A549 (cell line): ENCODE results near the gene WDFY2. TPM values are rescaled to one million over a fixed set of nuclear protein-coding genes. Genes with fewer than 3 reads are reported as not detected.

Source experiments
- ATAC-seq, 2 experiments: fragments of 200-7000 bp in 1 of 2; fragments of >200 bp in 1 of 2; cut with Nextera tagmentation in 1 of 2; cut with Tn5 transposase in 1 of 2; 3 replicates each; pipeline versions ENCODE4 v1.8.0 to v1.9.1; 2018 to 2020; ENCODE audit warnings: mild to moderate bottlenecking in 1 of 2, moderate library complexity in 1 of 2
- CTCF ChIA-PET: fragments of 300-600 bp; sonication (Branson Sonifier 250); formaldehyde crosslinking; extraction: SDS; loops from one replicate; lab custom pipeline; 2021; ENCODE audit warnings: antibody characterized with exemption, inconsistent platforms; lab: Yijun Ruan, JAX
- POLR2A ChIA-PET: fragments of 350-600 bp; formaldehyde crosslinking; extraction: SDS; loops from one replicate; lab custom pipeline; 2021; ENCODE audit warnings: antibody characterized with exemption, inconsistent platforms; lab: Yijun Ruan, JAX
- DNase-seq, 2 experiments: peaks; one replicate each; pipeline versions ENCODE4 v3.0.0 to v3.0.0-alpha.2; 2011 to 2016; ENCODE audit warnings: low read depth in 1 of 2, low spot score in 1 of 2
- FAIRE-seq: peaks from 2 replicates; lab custom pipeline; 2011; peaks lifted over from hg19 to GRCh38; lab: Jason Lieb, UNC
- H3K27ac ChIP-seq, 2 experiments: fragments of >200 bp; sonication (Bioruptor Twin); formaldehyde crosslinking; 3 replicates each; pipeline ENCODE4 v1.5.1; 2016 to 2017
- H3K4me1 ChIP-seq: fragments of >200 bp; sonication (Bioruptor Twin); formaldehyde crosslinking; 3 replicates; pipeline ENCODE4 v1.6.1; 2016
- H3K4me2 ChIP-seq: fragments of >200 bp; sonication (Bioruptor Twin); formaldehyde crosslinking; 3 replicates; pipeline ENCODE4 v1.6.1; 2016
- H3K4me3 ChIP-seq: fragments of >200 bp; sonication (Bioruptor Twin); formaldehyde crosslinking; 3 replicates; pipeline ENCODE4 v1.5.1; 2016
- H3K9me3 ChIP-seq: fragments of >200 bp; sonication (Bioruptor Twin); formaldehyde crosslinking; 3 replicates; pipeline ENCODE4 v1.6.1; 2016
- CBX2 ChIP-seq: fragments of 200-600 bp; sonication (generic); IDR thresholded peaks from 2 replicates; pipeline ENCODE4 v1.6.1; 2016; ENCODE audit warnings: low read depth, mild to moderate bottlenecking, borderline replicate concordance
- CBX8 ChIP-seq: fragments of 200-600 bp; sonication (generic); IDR thresholded peaks from 2 replicates; pipeline ENCODE4 v1.6.1; 2016
- CEBPB ChIP-seq, 2 experiments: fragments of >200 bp in 1 of 2; sonication (Bioruptor Twin) in 1 of 2; formaldehyde crosslinking in 1 of 2; IDR thresholded peaks; 2 replicates each; pipeline ENCODE4 v1.6.1; 2012 to 2016
- FOSB ChIP-seq: fragments of 250-450 bp; sonication (Bioruptor Pico); IDR thresholded peaks from 2 replicates; pipeline ENCODE4 v1.5.0; 2020; ENCODE audit warnings: mild to moderate bottlenecking, moderate library complexity
- HEYL ChIP-seq: fragments of 250-450 bp; sonication (Bioruptor Pico); IDR thresholded peaks from 2 replicates; pipeline ENCODE4 v1.8.0; 2021; ENCODE audit warnings: mild to moderate bottlenecking, moderate library complexity
- HOXB5 ChIP-seq: fragments of 250-450 bp; sonication (Bioruptor Pico); IDR thresholded peaks from 2 replicates; pipeline ENCODE4 v1.5.0; 2020; ENCODE audit warnings: mild to moderate bottlenecking, moderate library complexity
- MAFK ChIP-seq: fragments of 450-650 bp; IDR thresholded peaks from 2 replicates; pipeline ENCODE4 v1.6.1; 2014; ENCODE audit not compliant: partially characterized antibody
- MAZ ChIP-seq: fragments of 150-350 bp; IDR thresholded peaks from 2 replicates; pipeline ENCODE4 v1.6.1; 2014; ENCODE audit warnings: antibody characterized with exemption, low read depth, low read length, borderline replicate concordance
- MYC ChIP-seq: IDR thresholded peaks from 2 replicates; pipeline ENCODE4 v1.6.1; 2012; ENCODE audit warnings: mild to moderate bottlenecking, inconsistent platforms, low read length, improper control_type of control experiment, borderline replicate concordance
- NFE2L2 ChIP-seq: fragments of 150-350 bp; conservative IDR thresholded peaks from 2 replicates; pipeline ENCODE4 v1.6.1; 2014; ENCODE audit warnings: low read length
- NPAS2 ChIP-seq: fragments of 250-450 bp; sonication (Bioruptor Pico); IDR thresholded peaks from 2 replicates; pipeline ENCODE4 v1.8.0; 2022; ENCODE audit warnings: mild to moderate bottlenecking, moderate library complexity, borderline replicate concordance
- PHF8 ChIP-seq: fragments of 200-600 bp; sonication (generic); IDR thresholded peaks from 2 replicates; pipeline ENCODE4 v1.6.1; 2016; ENCODE audit warnings: low read depth, mild to moderate bottlenecking, antibody characterized with exemption, moderate library complexity, borderline replicate concordance
- POLR2A ChIP-seq: IDR thresholded peaks from 2 replicates; pipeline ENCODE4 v1.6.1; 2012; ENCODE audit warnings: mild to moderate bottlenecking, low read length
- RAD21 ChIP-seq, 2 experiments: fragments of >200 bp in 1 of 2; sonication (Bioruptor Twin) in 1 of 2; formaldehyde crosslinking in 1 of 2; IDR thresholded peaks in 1 of 2; conservative IDR thresholded peaks in 1 of 2; 2 replicates in 1 of 2; 3 replicates in 1 of 2; pipeline ENCODE4 v1.6.1; 2012 to 2018; ENCODE audit warnings: inconsistent platforms in 1 of 2
- RARB ChIP-seq: fragments of 250-450 bp; sonication (Bioruptor Pico); IDR thresholded peaks from 2 replicates; pipeline ENCODE4 v1.8.0; 2021; ENCODE audit warnings: mild to moderate bottlenecking, moderate library complexity
- RCOR1 ChIP-seq: fragments of 150-350 bp; IDR thresholded peaks from 2 replicates; pipeline ENCODE4 v1.6.1; 2014; ENCODE audit warnings: antibody characterized with exemption, low read length, low read depth
- RFX5 ChIP-seq: fragments of 450-650 bp; IDR thresholded peaks from 2 replicates; pipeline ENCODE4 v1.7.1; 2014; ENCODE audit warnings: antibody characterized with exemption, mild to moderate bottlenecking, moderate library complexity
- RNF2 ChIP-seq: fragments of 200-600 bp; sonication (generic); IDR thresholded peaks from 2 replicates; pipeline ENCODE4 v1.6.1; 2016; ENCODE audit warnings: low read depth, mild to moderate bottlenecking, antibody characterized with exemption, moderate library complexity, borderline replicate concordance
- SMC3 ChIP-seq: fragments of >200 bp; sonication (Bioruptor Twin); formaldehyde crosslinking; IDR thresholded peaks from 3 replicates; pipeline ENCODE4 v1.6.1; 2018; ENCODE audit warnings: inconsistent platforms
- TFCP2L1 ChIP-seq: fragments of 250-450 bp; sonication (Bioruptor Pico); IDR thresholded peaks from 2 replicates; pipeline ENCODE4 v1.5.0; 2021; ENCODE audit warnings: mild to moderate bottlenecking
- ZFP36 ChIP-seq: fragments of 450-650 bp; IDR thresholded peaks from 2 replicates; pipeline ENCODE4 v1.6.1; 2014; ENCODE audit warnings: borderline replicate concordance; ENCODE audit not compliant: partially characterized antibody
- ZNF302 ChIP-seq: fragments of 250-450 bp; sonication (Bioruptor Pico); IDR thresholded peaks from 2 replicates; pipeline ENCODE4 v1.9.0; 2021; ENCODE audit warnings: inconsistent platforms, mild to moderate bottlenecking, moderate library complexity
- ZSCAN20 ChIP-seq: fragments of 250-450 bp; sonication (Bioruptor Pico); IDR thresholded peaks from 2 replicates; pipeline ENCODE4 v1.8.0; 2022; ENCODE audit warnings: mild to moderate bottlenecking, moderate library complexity
- WGBS: methylation state at CpG from one replicate; pipeline ENCODE4 v1.1.6; 2017; ENCODE audit errors: missing lambda C conversion rate; 5-methylcytosine and 5-hydroxymethylcytosine counted together
- polyA plus RNA-seq, 4 experiments: library from polyadenylated mRNA; depleted of rRNA in 3 of 4; stranded (reverse); fragments of >200 nt; fragmentation: RNase III in 1 of 4; extraction: RNeasy Plus Mini Kit Qiagen cat#74134 plus additional on column Dnase treatment in 1 of 4; gene quantifications; 2 replicates in 3 of 4; 3 replicates in 1 of 4; pipeline ENCODE4 v1.2.3, GENCODE V29; 2011 to 2017
- TF ChIP-seq, protein P1 (sequence below): fragments of 250-450 bp; sonication (Bioruptor Pico); IDR thresholded peaks from 2 replicates; pipeline ENCODE4 v1.5.0; 2020; ENCODE audit warnings: low read depth, mild to moderate bottlenecking, moderate library complexity
- TF ChIP-seq, protein P2 (sequence below): IDR thresholded peaks from 2 replicates; pipeline ENCODE4 v1.6.1; 2012; ENCODE audit warnings: low read depth, borderline replicate concordance
- TF ChIP-seq, protein P3 (sequence below): fragments of 200-600 bp; sonication (generic); IDR thresholded peaks from 2 replicates; pipeline ENCODE4 v1.6.1; 2016; ENCODE audit warnings: antibody characterized with exemption, mild to moderate bottlenecking, moderate library complexity
- TF ChIP-seq, protein P4 (sequence below): fragments of >200 bp; sonication (Bioruptor Twin); formaldehyde crosslinking; IDR thresholded peaks from 2 replicates; pipeline ENCODE4 v1.6.1; 2016
- TF ChIP-seq, protein P5 (sequence below): fragments of >200 bp; sonication (Bioruptor Twin); formaldehyde crosslinking; IDR thresholded peaks from 3 replicates; pipeline ENCODE4 v1.5.1; 2016

Gene WDFY2
- polyA plus RNA-seq, 2 of the 4 experiments (the other 2 are of a cell fraction): 5.2 to 8.5 TPM

DNA sequence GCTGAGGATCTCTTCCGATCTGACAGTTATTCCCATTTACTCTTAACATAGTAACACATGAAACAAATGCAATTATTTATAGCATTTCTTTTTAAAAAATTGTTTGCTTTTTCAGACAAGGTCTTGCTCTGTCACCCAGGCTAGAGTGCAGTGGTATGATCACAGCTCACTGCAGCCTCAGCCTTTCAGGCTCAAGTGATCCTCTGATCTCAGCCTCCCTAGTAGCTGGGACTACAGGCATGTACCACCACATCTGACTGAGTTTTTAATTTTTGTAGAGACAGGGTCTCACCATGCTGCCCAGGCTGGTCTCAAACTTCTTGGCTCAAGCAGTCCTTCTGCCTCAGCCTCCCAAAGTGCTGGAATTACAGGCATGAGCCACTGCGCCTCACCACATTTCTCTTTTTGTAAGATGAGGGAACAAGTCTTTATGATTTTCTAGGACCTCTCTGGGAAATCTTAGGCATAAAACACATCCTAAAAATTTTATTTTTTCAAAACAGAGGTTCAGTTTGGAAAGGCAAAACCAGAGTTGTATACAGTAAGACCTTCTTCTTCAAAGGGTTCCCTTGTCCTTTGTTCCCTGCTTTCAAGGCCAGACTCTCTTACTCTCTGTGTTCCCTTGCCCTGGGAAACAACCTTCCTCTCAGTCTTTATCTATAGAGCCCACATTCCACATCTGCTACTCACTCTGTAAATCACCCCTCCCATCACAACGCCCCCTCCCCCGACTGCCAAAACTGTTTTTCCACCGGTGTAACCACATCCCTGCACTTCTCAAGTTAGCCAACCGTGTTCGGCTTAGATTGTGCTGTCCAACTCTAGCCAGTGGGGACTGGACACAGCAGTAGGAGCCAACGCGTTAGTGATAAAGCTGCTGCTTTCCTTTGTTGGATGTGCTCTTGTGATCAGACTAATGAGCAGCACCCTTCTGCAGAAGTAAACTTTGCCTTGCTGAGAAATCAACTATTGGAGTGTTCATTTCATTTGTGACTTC lies 163.5 kb downstream of the WDFY2 start:
- Histone ChIP-seq H3K4me3 (no peak overlapping the region), H3K9me3 (peaks cover 9% of the 10 kb centered on the region), H3K4me1 (no peaks in the 10 kb centered on the region), H3K4me2 (no peak overlapping the region), H3K27ac (no peak overlapping the region)
- no peak for DNase-seq
- no peak for TF ChIP-seq ZNF302 (CRISPR knock-in tag)
- no peak for TF ChIP-seq TFCP2L1 (CRISPR knock-in tag)
- TF ChIP-seq RARB: no peak
- no peak for TF ChIP-seq MAZ
- no peak for TF ChIP-seq RFX5
- no peak for TF ChIP-seq RAD21 (conservative IDR thresholded peaks at IDR 0.05 in 1 of 2, IDR thresholded peaks at IDR 0.05 in 1 of 2)
- TF ChIP-seq, protein P1, sequence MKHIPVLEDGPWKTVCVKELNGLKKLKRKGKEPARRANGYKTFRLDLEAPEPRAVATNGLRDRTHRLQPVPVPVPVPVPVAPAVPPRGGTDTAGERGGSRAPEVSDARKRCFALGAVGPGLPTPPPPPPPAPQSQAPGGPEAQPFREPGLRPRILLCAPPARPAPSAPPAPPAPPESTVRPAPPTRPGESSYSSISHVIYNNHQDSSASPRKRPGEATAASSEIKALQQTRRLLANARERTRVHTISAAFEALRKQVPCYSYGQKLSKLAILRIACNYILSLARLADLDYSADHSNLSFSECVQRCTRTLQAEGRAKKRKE (CRISPR knock-in tag): no peak
- no peak for TF ChIP-seq ZSCAN20 (CRISPR knock-in tag)
- no peak for TF ChIP-seq NFE2L2
- no peak for TF ChIP-seq HOXB5 (CRISPR knock-in tag)
- no peak for TF ChIP-seq CBX8
- TF ChIP-seq, protein P2, sequence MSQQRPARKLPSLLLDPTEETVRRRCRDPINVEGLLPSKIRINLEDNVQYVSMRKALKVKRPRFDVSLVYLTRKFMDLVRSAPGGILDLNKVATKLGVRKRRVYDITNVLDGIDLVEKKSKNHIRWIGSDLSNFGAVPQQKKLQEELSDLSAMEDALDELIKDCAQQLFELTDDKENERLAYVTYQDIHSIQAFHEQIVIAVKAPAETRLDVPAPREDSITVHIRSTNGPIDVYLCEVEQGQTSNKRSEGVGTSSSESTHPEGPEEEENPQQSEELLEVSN: no peak
- no peak for TF ChIP-seq HEYL (CRISPR knock-in tag)
- TF ChIP-seq, protein P3, sequence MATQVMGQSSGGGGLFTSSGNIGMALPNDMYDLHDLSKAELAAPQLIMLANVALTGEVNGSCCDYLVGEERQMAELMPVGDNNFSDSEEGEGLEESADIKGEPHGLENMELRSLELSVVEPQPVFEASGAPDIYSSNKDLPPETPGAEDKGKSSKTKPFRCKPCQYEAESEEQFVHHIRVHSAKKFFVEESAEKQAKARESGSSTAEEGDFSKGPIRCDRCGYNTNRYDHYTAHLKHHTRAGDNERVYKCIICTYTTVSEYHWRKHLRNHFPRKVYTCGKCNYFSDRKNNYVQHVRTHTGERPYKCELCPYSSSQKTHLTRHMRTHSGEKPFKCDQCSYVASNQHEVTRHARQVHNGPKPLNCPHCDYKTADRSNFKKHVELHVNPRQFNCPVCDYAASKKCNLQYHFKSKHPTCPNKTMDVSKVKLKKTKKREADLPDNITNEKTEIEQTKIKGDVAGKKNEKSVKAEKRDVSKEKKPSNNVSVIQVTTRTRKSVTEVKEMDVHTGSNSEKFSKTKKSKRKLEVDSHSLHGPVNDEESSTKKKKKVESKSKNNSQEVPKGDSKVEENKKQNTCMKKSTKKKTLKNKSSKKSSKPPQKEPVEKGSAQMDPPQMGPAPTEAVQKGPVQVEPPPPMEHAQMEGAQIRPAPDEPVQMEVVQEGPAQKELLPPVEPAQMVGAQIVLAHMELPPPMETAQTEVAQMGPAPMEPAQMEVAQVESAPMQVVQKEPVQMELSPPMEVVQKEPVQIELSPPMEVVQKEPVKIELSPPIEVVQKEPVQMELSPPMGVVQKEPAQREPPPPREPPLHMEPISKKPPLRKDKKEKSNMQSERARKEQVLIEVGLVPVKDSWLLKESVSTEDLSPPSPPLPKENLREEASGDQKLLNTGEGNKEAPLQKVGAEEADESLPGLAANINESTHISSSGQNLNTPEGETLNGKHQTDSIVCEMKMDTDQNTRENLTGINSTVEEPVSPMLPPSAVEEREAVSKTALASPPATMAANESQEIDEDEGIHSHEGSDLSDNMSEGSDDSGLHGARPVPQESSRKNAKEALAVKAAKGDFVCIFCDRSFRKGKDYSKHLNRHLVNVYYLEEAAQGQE: no peak
- TF ChIP-seq CEBPB (IDR thresholded peaks at IDR 0.05): no peak
- TF ChIP-seq NPAS2 (CRISPR knock-in tag): no peak
- TF ChIP-seq, protein P4, sequence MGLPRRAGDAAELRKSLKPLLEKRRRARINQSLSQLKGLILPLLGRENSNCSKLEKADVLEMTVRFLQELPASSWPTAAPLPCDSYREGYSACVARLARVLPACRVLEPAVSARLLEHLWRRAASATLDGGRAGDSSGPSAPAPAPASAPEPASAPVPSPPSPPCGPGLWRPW: no peak
- TF ChIP-seq RCOR1: no peak
- no peak for TF ChIP-seq MYC
- ATAC-seq: no peak
- ChIA-PET CTCF (interaction anchor here (1.1 to 2.2 kb wide), 3 partner anchors 13 to 50 kb away, joined by 3 to 4 read pairs (median 4); no protein-coding TSS in a partner anchor), POLR2A (no interaction called here)
- WGBS: 94% methylated on average over 9 of the region's 9 CpGs
- FAIRE-seq: no peak

DNA sequence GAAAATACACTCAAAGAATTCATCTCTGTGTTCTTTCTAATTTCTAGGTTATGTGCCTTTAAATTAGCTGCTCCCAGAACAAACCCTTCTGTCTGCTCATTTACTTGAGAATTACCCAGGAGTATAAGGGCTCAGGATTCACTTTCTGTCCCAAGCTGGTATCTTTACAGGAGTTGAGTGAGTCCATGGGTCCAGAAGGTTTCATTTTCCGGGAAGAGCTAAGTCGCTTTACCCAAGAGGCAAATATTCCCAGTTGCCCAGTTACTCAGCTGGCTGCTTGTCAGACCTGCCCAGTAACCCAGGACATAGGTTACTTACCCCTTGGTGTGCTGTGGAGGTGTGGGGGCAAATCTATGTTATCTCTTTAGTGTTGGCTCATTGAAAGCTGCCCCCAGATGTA lies 172.4 kb downstream of the WDFY2 start:
- H3K4me3 ChIP-seq: no peak overlapping the region
- ChIA-PET POLR2A (interaction anchor here (1.1 kb wide), 1 partner anchor 304 kb away, joined by 5 read pairs; the partner anchor contains the start of gene INTS6), CTCF (interaction anchor here (2.5 kb wide), 1 partner anchor 25 kb away, joined by 7 read pairs; no protein-coding TSS in a partner anchor)
- H3K27ac ChIP-seq: no peak overlapping the region
- 80% methylated on average over 1 of the region's 2 CpGs for WGBS
- H3K9me3 ChIP-seq: no peaks in the 10 kb centered on the region
- no peak overlapping the region for H3K4me2 ChIP-seq
- no peaks in the 10 kb centered on the region for H3K4me1 ChIP-seq
- FAIRE-seq (no peak), DNase-seq (no peak), ATAC-seq (no peak)
- TF ChIP-seq FOSB (CRISPR knock-in tag): no peak
- no peak for TF ChIP-seq ZFP36
- no peak for TF ChIP-seq MAFK
- no peak for TF ChIP-seq POLR2A
- no peak for TF ChIP-seq RNF2
- no peak for TF ChIP-seq TFCP2L1 (CRISPR knock-in tag)
- TF ChIP-seq, protein P5, sequence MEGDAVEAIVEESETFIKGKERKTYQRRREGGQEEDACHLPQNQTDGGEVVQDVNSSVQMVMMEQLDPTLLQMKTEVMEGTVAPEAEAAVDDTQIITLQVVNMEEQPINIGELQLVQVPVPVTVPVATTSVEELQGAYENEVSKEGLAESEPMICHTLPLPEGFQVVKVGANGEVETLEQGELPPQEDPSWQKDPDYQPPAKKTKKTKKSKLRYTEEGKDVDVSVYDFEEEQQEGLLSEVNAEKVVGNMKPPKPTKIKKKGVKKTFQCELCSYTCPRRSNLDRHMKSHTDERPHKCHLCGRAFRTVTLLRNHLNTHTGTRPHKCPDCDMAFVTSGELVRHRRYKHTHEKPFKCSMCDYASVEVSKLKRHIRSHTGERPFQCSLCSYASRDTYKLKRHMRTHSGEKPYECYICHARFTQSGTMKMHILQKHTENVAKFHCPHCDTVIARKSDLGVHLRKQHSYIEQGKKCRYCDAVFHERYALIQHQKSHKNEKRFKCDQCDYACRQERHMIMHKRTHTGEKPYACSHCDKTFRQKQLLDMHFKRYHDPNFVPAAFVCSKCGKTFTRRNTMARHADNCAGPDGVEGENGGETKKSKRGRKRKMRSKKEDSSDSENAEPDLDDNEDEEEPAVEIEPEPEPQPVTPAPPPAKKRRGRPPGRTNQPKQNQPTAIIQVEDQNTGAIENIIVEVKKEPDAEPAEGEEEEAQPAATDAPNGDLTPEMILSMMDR: no peak
- no peak for TF ChIP-seq RARB
- TF ChIP-seq SMC3: no peak
- TF ChIP-seq, protein P4: no peak
- TF ChIP-seq MAZ: no peak
- no peak for TF ChIP-seq PHF8
- TF ChIP-seq ZSCAN20 (CRISPR knock-in tag): no peak
- TF ChIP-seq CBX2: no peak
- no peak for TF ChIP-seq CEBPB (IDR thresholded peaks at IDR 0.05)
